Transverse colon (tissue), 4 donors: ENCODE results near the gene TRIM31.

Experiments used
- EP300 ChIP-seq: sonication (generic); formaldehyde crosslinking; IDR thresholded peaks from one replicate; pipeline ENCODE4 v1.6.1; 2017; ENCODE audit warnings: antibody characterized with exemption, low read depth
- POLR2A ChIP-seq: fragments of 450-650 bp; IDR thresholded peaks from one replicate; pipeline ENCODE4 v1.6.1; 2016; ENCODE audit warnings: antibody characterized with exemption, mild to moderate bottlenecking, moderate library complexity
- POLR2AphosphoS5 ChIP-seq, 3 donors: sonication (generic); formaldehyde crosslinking; IDR thresholded peaks; one replicate each; pipeline ENCODE4 v1.6.1; 2016; ENCODE audit warnings: antibody characterized with exemption in 3 of 3
- TF ChIP-seq, protein P1 (sequence below), 5 experiments: fragments of 200-600 bp in 3 of 5; fragments of 450-650 bp in 2 of 5; sonication (generic) in 3 of 5; IDR thresholded peaks; 1 replicate in 2 of 5; 2 replicates in 3 of 5; pipeline ENCODE4 v1.5.1; 2016 to 2017; ENCODE audit warnings: antibody characterized with exemption in 5 of 5, inconsistent platforms in 3 of 5, mild to moderate bottlenecking in 2 of 5, moderate library complexity in 1 of 5

DNA sequence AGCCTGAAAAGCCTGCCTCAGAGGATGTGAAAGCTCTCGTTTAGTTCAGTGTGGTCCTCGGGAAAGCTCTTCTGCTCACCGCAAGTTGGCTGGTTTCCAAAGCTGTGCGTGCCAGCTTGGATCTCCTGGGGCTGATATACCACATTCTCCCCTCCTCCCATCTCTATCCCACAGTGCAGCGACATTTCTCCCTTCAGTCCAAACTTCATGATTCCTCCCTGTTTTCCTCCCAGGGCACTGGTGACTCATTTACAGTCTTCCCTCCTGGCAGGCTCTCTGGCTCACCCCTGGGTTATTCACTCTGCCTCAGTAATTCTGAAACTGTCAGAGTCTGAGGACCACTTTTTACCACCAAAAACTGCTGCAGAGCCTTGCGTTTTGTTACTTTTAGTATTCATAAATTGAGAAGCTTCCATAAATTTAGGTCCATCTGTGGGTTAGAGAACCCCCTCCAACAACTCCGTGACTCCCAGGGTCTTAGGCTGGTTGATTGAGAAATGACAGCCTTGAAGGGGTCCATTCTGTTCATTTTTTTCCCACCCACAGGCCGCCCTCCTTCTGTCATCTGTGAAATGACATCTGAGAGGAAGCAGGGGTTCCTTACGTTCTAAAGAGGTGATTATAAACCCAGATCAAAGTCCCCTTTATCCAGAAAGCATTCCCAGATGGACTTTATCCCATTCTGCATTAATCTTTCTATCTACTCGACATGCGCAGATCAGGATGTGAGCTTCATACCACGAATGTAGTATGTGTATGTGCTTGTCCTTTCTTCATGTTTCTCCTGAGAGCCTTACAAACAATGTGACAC is 42.0 kb upstream of the TRIM31 start:
- TF ChIP-seq, protein P1, sequence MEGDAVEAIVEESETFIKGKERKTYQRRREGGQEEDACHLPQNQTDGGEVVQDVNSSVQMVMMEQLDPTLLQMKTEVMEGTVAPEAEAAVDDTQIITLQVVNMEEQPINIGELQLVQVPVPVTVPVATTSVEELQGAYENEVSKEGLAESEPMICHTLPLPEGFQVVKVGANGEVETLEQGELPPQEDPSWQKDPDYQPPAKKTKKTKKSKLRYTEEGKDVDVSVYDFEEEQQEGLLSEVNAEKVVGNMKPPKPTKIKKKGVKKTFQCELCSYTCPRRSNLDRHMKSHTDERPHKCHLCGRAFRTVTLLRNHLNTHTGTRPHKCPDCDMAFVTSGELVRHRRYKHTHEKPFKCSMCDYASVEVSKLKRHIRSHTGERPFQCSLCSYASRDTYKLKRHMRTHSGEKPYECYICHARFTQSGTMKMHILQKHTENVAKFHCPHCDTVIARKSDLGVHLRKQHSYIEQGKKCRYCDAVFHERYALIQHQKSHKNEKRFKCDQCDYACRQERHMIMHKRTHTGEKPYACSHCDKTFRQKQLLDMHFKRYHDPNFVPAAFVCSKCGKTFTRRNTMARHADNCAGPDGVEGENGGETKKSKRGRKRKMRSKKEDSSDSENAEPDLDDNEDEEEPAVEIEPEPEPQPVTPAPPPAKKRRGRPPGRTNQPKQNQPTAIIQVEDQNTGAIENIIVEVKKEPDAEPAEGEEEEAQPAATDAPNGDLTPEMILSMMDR (IDR thresholded peaks at IDR 0.05), result peak in 3 of 5 experiments; percentile 16 to 50 (median 46)
- no peak for TF ChIP-seq EP300
- TF ChIP-seq POLR2A, result no peak
- TF ChIP-seq POLR2AphosphoS5 (IDR thresholded peaks at IDR 0.05), result peak in 2 of 3 donors; percentile 5 to 70
